Suprapubic skin (tissue), 4 donors: Measurements from ENCODE around the gene ACER3. TPM values are rescaled to one million over a fixed set of nuclear protein-coding genes. Genes with fewer than 3 reads are reported as not detected.

ENCODE experiments used
- DNase-seq, 2 donors: peaks; one replicate each; pipeline ENCODE4 v3.0.0-alpha.2; 2019; ENCODE audit warnings: low spot score in 2 of 2
- H3K27ac ChIP-seq: fragments of 200-600 bp; sonication (generic); one replicate; pipeline ENCODE4 v1.5.1; 2019
- H3K27me3 ChIP-seq: fragments of 200-600 bp; sonication (generic); one replicate; pipeline ENCODE4 v1.5.1; 2019
- H3K36me3 ChIP-seq: fragments of 200-600 bp; sonication (generic); one replicate; pipeline ENCODE4 v1.5.1; 2019
- H3K4me1 ChIP-seq: fragments of 200-600 bp; sonication (generic); one replicate; pipeline ENCODE4 v1.5.1; 2019
- H3K4me3 ChIP-seq: fragments of 200-600 bp; sonication (generic); one replicate; pipeline ENCODE4 v1.5.1; 2019; ENCODE audit warnings: mild to moderate bottlenecking
- H3K9me3 ChIP-seq: fragments of 200-600 bp; sonication (generic); one replicate; pipeline ENCODE4 v1.5.1; 2019
- CTCF ChIP-seq, 2 donors: fragments of 200-600 bp in 1 of 2; fragments of 450-650 bp in 1 of 2; sonication (generic) in 1 of 2; IDR thresholded peaks; one replicate each; pipeline ENCODE4 v1.5.1; 2016 to 2019; ENCODE audit warnings: antibody characterized with exemption in 2 of 2, mild to moderate bottlenecking in 1 of 2, moderate library complexity in 1 of 2
- EP300 ChIP-seq: sonication (generic); formaldehyde crosslinking; IDR thresholded peaks from one replicate; pipeline ENCODE4 v1.6.1; 2017; ENCODE audit warnings: antibody characterized with exemption
- POLR2A ChIP-seq, 2 donors: fragments of 450-650 bp; IDR thresholded peaks; one replicate each; pipeline ENCODE4 v1.6.1; 2017; ENCODE audit warnings: antibody characterized with exemption in 2 of 2, mild to moderate bottlenecking in 2 of 2, moderate library complexity in 2 of 2
- POLR2AphosphoS5 ChIP-seq, 3 donors: sonication (generic); formaldehyde crosslinking; IDR thresholded peaks; one replicate each; pipeline ENCODE4 v1.6.1; 2017; ENCODE audit warnings: antibody characterized with exemption in 3 of 3
- WGBS: methylation state at CpG from one replicate; pipeline ENCODE4 v1.1.5; 2018; 5-methylcytosine and 5-hydroxymethylcytosine counted together
- total RNA-seq, 4 donors: library from RNA; depleted of rRNA; stranded (reverse); fragments of >200 nt; gene quantifications; one replicate each; pipeline ENCODE4 v1.1.0, GENCODE V29; 2016

The ACER3 gene
- total RNA-seq, 4 donors from 2014 or later, result 8.9 to 10.1 (median 9.5) TPM

- no peak overlapping the region for H3K4me3 ChIP-seq
- H3K4me1 ChIP-seq, result peaks cover 42% of the 10 kb centered on the region
- H3K36me3 ChIP-seq, result no peaks in the 10 kb centered on the region
- H3K9me3 ChIP-seq, result no peaks in the 10 kb centered on the region
- H3K27me3 ChIP-seq, result no peaks in the 10 kb centered on the region
- no peak for TF ChIP-seq POLR2AphosphoS5 (IDR thresholded peaks at IDR 0.05)
- no peak for TF ChIP-seq CTCF (IDR thresholded peaks at IDR 0.05)
- TF ChIP-seq POLR2A (IDR thresholded peaks at IDR 0.05), result no peak
- no peak for TF ChIP-seq EP300
- WGBS, result 85% methylated on average over 3 of the region's 3 CpGs
- H3K27ac ChIP-seq, result no peak overlapping the region
- DNase-seq, result no peak
Measured at GRCh38 chr11:76834151-76834550, 26.6 kb upstream of the ACER3 start.

GRCh38 chr11:76835036-76835435 lies 25.7 kb upstream of the ACER3 start:
- no peaks in the 10 kb centered on the region for H3K36me3 ChIP-seq
- peaks cover 42% of the 10 kb centered on the region for H3K4me1 ChIP-seq
- no peak overlapping the region for H3K4me3 ChIP-seq
- H3K9me3 ChIP-seq, result no peaks in the 10 kb centered on the region
- H3K27me3 ChIP-seq, result no peaks in the 10 kb centered on the region
- H3K27ac ChIP-seq, result no peak overlapping the region
- TF ChIP-seq EP300 (no peak), CTCF (IDR thresholded peaks at IDR 0.05) (no peak), POLR2AphosphoS5 (IDR thresholded peaks at IDR 0.05) (no peak), POLR2A (IDR thresholded peaks at IDR 0.05) (no peak)
- WGBS, result 61% methylated on average over 2 of the region's 2 CpGs
- DNase-seq, result no peak

- peak in 1 of 2 donors; percentile 88 for DNase-seq
- Histone ChIP-seq H3K4me1 (peaks cover 34% of the 10 kb centered on the region), H3K27me3 (no peaks in the 10 kb centered on the region), H3K4me3 (no peak overlapping the region), H3K27ac (peak overlapping the region; percentile 30), H3K9me3 (no peaks in the 10 kb centered on the region), H3K36me3 (no peaks in the 10 kb centered on the region)
- 50% methylated on average over 5 of the region's 5 CpGs for WGBS
- no peak for TF ChIP-seq CTCF (IDR thresholded peaks at IDR 0.05)
- no peak for TF ChIP-seq POLR2AphosphoS5 (IDR thresholded peaks at IDR 0.05)
- no peak for TF ChIP-seq EP300
- TF ChIP-seq POLR2A (IDR thresholded peaks at IDR 0.05), result no peak
Measured at GRCh38 chr11:76835928-76836612, 24.6 kb upstream of the ACER3 start.

DNA sequence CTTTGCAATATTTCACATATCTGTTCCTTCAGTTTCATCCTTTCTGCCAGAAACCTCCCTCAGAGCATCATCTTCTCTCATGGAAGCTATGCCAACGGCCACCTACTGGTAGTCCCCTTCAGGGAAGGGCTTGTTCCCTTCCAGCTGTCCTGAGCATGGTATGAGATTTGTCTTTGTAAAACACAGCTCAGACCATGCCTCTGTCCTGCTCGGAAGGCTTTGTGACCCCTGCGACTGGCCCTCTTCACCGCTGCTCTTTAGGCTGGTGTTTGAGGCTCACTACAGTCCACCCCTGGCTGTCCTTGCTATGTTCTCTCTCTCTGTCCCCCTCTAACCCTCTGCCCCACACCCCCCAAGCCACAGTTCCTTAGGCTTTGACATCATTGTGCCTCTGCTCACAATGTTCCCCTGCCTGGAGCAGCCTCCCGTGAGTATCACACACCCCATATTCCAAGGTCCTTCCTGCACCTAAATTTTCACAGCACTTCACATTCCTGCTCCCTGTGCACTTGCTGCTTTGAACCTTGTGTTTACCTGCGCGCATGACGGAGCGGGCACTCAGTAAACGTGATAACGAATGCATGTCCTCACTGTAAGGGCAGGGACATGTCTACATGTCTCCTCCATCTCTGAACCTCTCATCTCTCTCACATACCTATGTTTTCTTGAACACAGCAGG lies 24.0 kb upstream of the ACER3 start:
- Histone ChIP-seq H3K9me3 (no peaks in the 10 kb centered on the region), H3K4me1 (peaks cover 32% of the 10 kb centered on the region), H3K36me3 (no peaks in the 10 kb centered on the region), H3K27ac (peak overlapping the region; percentile 30), H3K27me3 (no peaks in the 10 kb centered on the region), H3K4me3 (no peak overlapping the region)
- TF ChIP-seq POLR2A (IDR thresholded peaks at IDR 0.05) (no peak), EP300 (no peak), CTCF (IDR thresholded peaks at IDR 0.05) (peak in 1 of 2 donors; percentile 13)
- no peak for DNase-seq
- 56% methylated on average over 11 of the region's 11 CpGs for WGBS
